Panc1 (cell line): ENCODE results near the gene WDR48. TPM values are rescaled to one million over a fixed set of nuclear protein-coding genes. Genes with fewer than 3 reads are reported as not detected.

Source experiments
- ATAC-seq: fragments of 200-7000 bp; cut with Tn5 transposase; 2 replicates; pipeline ENCODE4 v1.9.1; 2020; ENCODE audit warnings: mild to moderate bottlenecking, moderate library complexity
- BruUV-seq: library from RNA; stranded (reverse); fragments of 400-500 nt; replicated peaks from 2 replicates; lab custom pipeline; 2021; lab: Mats Ljungman, UMichigan
- CTCF ChIA-PET: fragments of 300-600 bp; sonication (Branson Sonifier 250); formaldehyde crosslinking; loops from one replicate; lab custom pipeline; 2022; ENCODE audit warnings: antibody characterized with exemption; lab: Charles Lee
- POLR2A ChIA-PET: fragments of 300-600 bp; sonication (Branson Sonifier 250); formaldehyde crosslinking; loops from one replicate; lab custom pipeline; 2022; ENCODE audit warnings: antibody characterized with exemption; lab: Charles Lee
- DNase-seq: peaks from one replicate; pipeline ENCODE4 v3.0.0-alpha.2; 2010; ENCODE audit warnings: low read depth, low spot score
- H3K27ac ChIP-seq: 2 replicates; pipeline ENCODE4 v1.5.1; 2011; ENCODE audit warnings: mild to moderate bottlenecking, low read length, inconsistent platforms
- H3K27me3 ChIP-seq: fragments of 200-500 bp; sonication (Bioruptor generic); 2 replicates; pipeline ENCODE4 v1.6.0; 2014; ENCODE audit warnings: low read length, inconsistent platforms; ENCODE audit not compliant: control insufficient read depth, insufficient read depth
- H3K36me3 ChIP-seq: fragments of 200-500 bp; sonication (Bioruptor generic); 2 replicates; pipeline ENCODE4 v1.5.1; 2014; ENCODE audit warnings: inconsistent platforms, mild to moderate bottlenecking, low read length, moderate library complexity; ENCODE audit not compliant: control insufficient read depth, insufficient read depth
- H3K4me1 ChIP-seq: 2 replicates; pipeline ENCODE4 v1.5.1; 2011; ENCODE audit warnings: inconsistent platforms, mild to moderate bottlenecking, low read length, moderate library complexity; ENCODE audit not compliant: control insufficient read depth, insufficient read depth
- H3K4me3 ChIP-seq, 2 experiments: 2 replicates each; pipeline ENCODE4 v1.5.1; 2011 to 2012; ENCODE audit warnings: low read depth in 2 of 2, low read length in 2 of 2, mild to moderate bottlenecking in 2 of 2, inconsistent platforms in 1 of 2, moderate library complexity in 1 of 2
- H3K9me3 ChIP-seq: fragments of 200-500 bp; sonication (Bioruptor generic); 2 replicates; pipeline ENCODE4 v1.5.1; 2014; ENCODE audit warnings: low read depth, mild to moderate bottlenecking, inconsistent platforms, low read length, moderate library complexity; ENCODE audit not compliant: control insufficient read depth, insufficient read depth
- POLR2AphosphoS5 ChIP-seq: IDR thresholded peaks from 2 replicates; pipeline ENCODE4 v1.6.1; 2012; ENCODE audit warnings: mild to moderate bottlenecking, low read depth, low read length, moderate library complexity
- SIN3A ChIP-seq: IDR thresholded peaks from 2 replicates; pipeline ENCODE4 v1.6.1; 2012; ENCODE audit warnings: low read depth, mild to moderate bottlenecking, low read length, moderate library complexity, borderline replicate concordance; ENCODE audit not compliant: insufficient read depth
- TCF7L2 ChIP-seq: IDR thresholded peaks from 2 replicates; pipeline ENCODE4 v1.6.1; 2011; ENCODE audit warnings: mild to moderate bottlenecking, low read depth, low read length, inconsistent platforms
- in situ Hi-C: cut with HindIII; loops from 2 replicates; pipeline ENCODE4 v1.10.0; 2016; ENCODE audit warnings: low sequenced_read_pairs, low pct_unique_long_range_greater_than_20kb
- intact Hi-C: fragments of 100-400 bp; cut with micrococcal nuclease; formaldehyde crosslinking; loops from one replicate; pipeline ENCODE4 v1.10.0; 2022; ENCODE audit not compliant: unreplicated experiment
- total RNA-seq: library from RNA; stranded (reverse); gene quantifications from one replicate; pipeline ENCODE4 v1.2.1, GENCODE V29; 2021; ENCODE audit not compliant: unreplicated experiment
- TF ChIP-seq, protein P1 (sequence below), 2 experiments: IDR thresholded peaks; 2 replicates each; pipeline ENCODE4 v1.6.1; 2011 to 2012; ENCODE audit warnings: low read depth in 2 of 2, control low read depth in 1 of 2, low read length in 1 of 2, mild to moderate bottlenecking in 1 of 2, moderate library complexity in 1 of 2; ENCODE audit not compliant: insufficient read depth in 1 of 2
- TF ChIP-seq, protein P2 (sequence below): fragments of 450-650 bp; IDR thresholded peaks from 2 replicates; pipeline ENCODE4 v1.5.1; 2017; ENCODE audit warnings: mild to moderate bottlenecking

The WDR48 gene
- total RNA-seq, 1 experiment from 2014 or later: 15.7 TPM

DNA sequence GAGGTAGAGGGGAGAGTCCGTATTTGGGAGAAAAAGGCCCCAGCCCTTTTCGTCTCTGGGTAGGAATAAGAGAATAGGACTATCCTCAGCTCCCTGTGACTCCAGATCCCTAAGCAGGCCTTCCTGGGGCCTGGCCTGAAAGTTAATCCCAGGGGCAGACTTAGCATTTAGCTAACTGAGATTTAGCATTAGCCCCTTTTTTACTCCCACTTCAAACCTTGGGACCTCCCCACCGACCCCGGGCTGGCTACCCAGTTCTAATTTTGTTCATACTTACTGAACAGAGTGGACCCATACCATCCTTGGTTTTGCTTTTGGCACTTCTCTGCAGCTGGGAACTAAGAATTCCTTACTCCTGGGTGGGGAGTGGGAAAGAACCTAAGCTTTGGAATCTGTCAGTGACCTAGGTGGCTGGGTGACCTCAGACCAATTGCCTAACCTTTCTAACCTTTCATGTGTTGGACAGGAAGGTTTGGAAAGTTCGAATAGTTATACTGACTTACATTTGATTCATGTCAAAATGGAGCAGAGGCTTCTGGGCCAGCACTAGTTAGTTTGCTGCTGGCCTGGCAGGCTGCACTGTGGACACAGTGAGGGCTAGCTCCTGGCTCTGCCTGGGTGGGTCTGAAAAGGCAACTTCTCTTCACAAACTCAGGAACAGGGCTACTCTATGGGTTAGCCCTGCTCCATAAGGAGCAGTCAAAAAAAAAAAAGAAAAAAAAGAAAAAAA, 67.3 kb downstream of the WDR48 start:
- no peak for TF ChIP-seq POLR2AphosphoS5
- TF ChIP-seq, protein P1, sequence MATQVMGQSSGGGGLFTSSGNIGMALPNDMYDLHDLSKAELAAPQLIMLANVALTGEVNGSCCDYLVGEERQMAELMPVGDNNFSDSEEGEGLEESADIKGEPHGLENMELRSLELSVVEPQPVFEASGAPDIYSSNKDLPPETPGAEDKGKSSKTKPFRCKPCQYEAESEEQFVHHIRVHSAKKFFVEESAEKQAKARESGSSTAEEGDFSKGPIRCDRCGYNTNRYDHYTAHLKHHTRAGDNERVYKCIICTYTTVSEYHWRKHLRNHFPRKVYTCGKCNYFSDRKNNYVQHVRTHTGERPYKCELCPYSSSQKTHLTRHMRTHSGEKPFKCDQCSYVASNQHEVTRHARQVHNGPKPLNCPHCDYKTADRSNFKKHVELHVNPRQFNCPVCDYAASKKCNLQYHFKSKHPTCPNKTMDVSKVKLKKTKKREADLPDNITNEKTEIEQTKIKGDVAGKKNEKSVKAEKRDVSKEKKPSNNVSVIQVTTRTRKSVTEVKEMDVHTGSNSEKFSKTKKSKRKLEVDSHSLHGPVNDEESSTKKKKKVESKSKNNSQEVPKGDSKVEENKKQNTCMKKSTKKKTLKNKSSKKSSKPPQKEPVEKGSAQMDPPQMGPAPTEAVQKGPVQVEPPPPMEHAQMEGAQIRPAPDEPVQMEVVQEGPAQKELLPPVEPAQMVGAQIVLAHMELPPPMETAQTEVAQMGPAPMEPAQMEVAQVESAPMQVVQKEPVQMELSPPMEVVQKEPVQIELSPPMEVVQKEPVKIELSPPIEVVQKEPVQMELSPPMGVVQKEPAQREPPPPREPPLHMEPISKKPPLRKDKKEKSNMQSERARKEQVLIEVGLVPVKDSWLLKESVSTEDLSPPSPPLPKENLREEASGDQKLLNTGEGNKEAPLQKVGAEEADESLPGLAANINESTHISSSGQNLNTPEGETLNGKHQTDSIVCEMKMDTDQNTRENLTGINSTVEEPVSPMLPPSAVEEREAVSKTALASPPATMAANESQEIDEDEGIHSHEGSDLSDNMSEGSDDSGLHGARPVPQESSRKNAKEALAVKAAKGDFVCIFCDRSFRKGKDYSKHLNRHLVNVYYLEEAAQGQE (IDR thresholded peaks at IDR 0.05; ENCODE audit: insufficient read depth in 1 of 2, low read depth in 2 of 2, low read length in 1 of 2): no peak
- TF ChIP-seq, protein P2, sequence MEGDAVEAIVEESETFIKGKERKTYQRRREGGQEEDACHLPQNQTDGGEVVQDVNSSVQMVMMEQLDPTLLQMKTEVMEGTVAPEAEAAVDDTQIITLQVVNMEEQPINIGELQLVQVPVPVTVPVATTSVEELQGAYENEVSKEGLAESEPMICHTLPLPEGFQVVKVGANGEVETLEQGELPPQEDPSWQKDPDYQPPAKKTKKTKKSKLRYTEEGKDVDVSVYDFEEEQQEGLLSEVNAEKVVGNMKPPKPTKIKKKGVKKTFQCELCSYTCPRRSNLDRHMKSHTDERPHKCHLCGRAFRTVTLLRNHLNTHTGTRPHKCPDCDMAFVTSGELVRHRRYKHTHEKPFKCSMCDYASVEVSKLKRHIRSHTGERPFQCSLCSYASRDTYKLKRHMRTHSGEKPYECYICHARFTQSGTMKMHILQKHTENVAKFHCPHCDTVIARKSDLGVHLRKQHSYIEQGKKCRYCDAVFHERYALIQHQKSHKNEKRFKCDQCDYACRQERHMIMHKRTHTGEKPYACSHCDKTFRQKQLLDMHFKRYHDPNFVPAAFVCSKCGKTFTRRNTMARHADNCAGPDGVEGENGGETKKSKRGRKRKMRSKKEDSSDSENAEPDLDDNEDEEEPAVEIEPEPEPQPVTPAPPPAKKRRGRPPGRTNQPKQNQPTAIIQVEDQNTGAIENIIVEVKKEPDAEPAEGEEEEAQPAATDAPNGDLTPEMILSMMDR: no peak
- TF ChIP-seq SIN3A: no peak
- no peak for TF ChIP-seq TCF7L2
- CTCF ChIA-PET: no interaction called here
- no TSS peak for BruUV-seq
- Histone ChIP-seq H3K27ac (no peak overlapping the region), H3K4me3 (no peak overlapping the region), H3K9me3 (no peaks in the 10 kb centered on the region), H3K4me1 (no peaks in the 10 kb centered on the region), H3K36me3 (no peaks in the 10 kb centered on the region), H3K27me3 (no peaks in the 10 kb centered on the region)
- ATAC-seq (no peak), DNase-seq (no peak)
- intact Hi-C loops: no loop called here
- POLR2A ChIA-PET: no interaction called here
- in situ Hi-C loops: no loop called here

DNA sequence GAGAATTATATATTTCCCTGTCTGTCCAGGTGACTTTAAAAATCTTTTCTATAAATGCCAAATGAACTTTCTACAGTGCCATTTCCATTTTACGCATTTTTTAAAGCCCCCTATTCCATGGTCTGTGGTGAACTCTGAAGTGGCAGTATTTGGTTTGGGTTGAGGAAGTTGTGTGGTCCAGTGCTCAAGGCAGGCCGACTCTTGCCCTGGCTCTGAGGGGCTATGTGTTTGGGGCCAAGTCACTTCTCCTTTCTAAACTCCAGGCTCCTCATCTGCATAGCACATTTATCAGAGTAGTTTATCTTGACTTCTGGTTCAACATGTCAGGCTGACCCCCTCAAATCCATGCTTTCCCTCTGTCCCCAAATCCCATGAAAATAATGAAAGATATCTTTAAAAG, 69.8 kb downstream of the WDR48 start:
- ChIA-PET POLR2A (interaction anchor here (0.6 kb wide), 1 partner anchor 1826 kb away, joined by 3 read pairs; no protein-coding TSS in a partner anchor), CTCF (no interaction called here)
- DNase-seq: no peak
- no peaks in the 10 kb centered on the region for H3K27me3 ChIP-seq
- intact Hi-C loops: no loop called here
- BruUV-seq: no TSS peak
- no peak for TF ChIP-seq TCF7L2
- TF ChIP-seq, protein P2: no peak
- TF ChIP-seq, protein P1 (IDR thresholded peaks at IDR 0.05; ENCODE audit: insufficient read depth in 1 of 2, low read depth in 2 of 2, low read length in 1 of 2): no peak
- TF ChIP-seq SIN3A: no peak
- no peak for TF ChIP-seq POLR2AphosphoS5
- H3K36me3 ChIP-seq: no peaks in the 10 kb centered on the region
- no peak for ATAC-seq
- H3K9me3 ChIP-seq: no peaks in the 10 kb centered on the region
- in situ Hi-C loops: no loop called here
- no peak overlapping the region for H3K27ac ChIP-seq
- H3K4me3 ChIP-seq: no peak overlapping the region
- peaks cover 10% of the 10 kb centered on the region; the same call in 1 of the 2 replicates for H3K4me1 ChIP-seq
